NT2/D1 (cell line): ENCODE results near the gene TEX2.

Experiments used
- SUZ12 ChIP-seq: IDR thresholded peaks from 2 replicates; pipeline ENCODE4 v1.6.1; 2011; ENCODE audit not compliant: insufficient read length, insufficient read depth; ENCODE audit errors: extremely low read depth
- YY1 ChIP-seq: IDR thresholded peaks from 2 replicates; pipeline ENCODE4 v1.6.1; 2011; ENCODE audit not compliant: insufficient read length, insufficient read depth

DNA sequence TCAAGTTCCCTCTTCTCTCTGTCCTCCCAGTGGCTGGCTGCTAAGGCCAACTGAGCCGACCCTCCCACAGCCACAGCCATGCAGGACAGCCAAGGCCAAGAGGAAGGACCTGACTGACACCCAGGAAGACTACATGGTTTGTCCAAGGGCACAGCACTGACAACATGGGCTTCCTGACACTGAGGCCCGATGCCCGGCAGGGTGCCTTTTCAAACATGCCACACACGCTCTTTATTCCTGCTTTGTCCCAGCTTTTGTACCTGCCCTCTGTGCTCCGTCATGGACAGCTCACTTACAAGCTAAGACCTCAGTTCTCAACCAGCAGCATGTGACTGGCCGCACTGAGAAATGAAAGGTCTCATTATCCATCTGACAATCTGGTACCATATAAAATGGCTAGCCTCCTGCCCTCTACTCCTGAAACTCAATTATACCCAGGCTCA, 45.8 kb downstream of the TEX2 start:
- TF ChIP-seq SUZ12 = no peak
- TF ChIP-seq YY1 = no peak
